DND-41 (cell line): ENCODE results near the gene MXI1.

Source experiments
- EZH2 ChIP-seq: IDR thresholded peaks from 3 replicates; pipeline ENCODE4 v1.6.1; 2012; ENCODE audit warnings: borderline replicate concordance, low read depth, mild to moderate bottlenecking, moderate library complexity, low read length, inconsistent platforms; ENCODE audit not compliant: severe bottlenecking
- TF ChIP-seq, protein P1 (sequence below): IDR thresholded peaks from 2 replicates; pipeline ENCODE4 v1.5.1; 2012; ENCODE audit warnings: borderline replicate concordance, low read length, moderate library complexity, mild to moderate bottlenecking; ENCODE audit not compliant: poor library complexity, severe bottlenecking; ENCODE audit errors: extremely low read depth

DNA sequence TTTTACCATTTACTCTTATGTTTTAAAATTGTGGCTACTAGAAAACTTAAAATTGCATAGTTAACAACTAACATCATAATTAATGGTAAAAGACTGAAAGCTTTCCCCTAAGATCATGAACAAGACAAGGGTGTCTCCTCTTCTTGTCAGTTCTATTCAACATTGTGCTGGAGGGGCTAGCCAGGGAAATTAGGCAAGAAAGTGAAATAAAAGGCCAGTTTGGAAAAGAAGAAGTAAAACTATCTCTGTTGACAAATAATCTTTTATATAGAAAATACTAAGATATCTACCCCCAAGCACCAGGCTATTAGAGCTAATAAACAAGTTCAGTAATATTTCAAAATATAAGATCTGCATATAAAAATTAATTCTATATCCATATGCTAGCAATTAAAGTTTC is 46.9 kb upstream of the MXI1 start:
- TF ChIP-seq, protein P1, sequence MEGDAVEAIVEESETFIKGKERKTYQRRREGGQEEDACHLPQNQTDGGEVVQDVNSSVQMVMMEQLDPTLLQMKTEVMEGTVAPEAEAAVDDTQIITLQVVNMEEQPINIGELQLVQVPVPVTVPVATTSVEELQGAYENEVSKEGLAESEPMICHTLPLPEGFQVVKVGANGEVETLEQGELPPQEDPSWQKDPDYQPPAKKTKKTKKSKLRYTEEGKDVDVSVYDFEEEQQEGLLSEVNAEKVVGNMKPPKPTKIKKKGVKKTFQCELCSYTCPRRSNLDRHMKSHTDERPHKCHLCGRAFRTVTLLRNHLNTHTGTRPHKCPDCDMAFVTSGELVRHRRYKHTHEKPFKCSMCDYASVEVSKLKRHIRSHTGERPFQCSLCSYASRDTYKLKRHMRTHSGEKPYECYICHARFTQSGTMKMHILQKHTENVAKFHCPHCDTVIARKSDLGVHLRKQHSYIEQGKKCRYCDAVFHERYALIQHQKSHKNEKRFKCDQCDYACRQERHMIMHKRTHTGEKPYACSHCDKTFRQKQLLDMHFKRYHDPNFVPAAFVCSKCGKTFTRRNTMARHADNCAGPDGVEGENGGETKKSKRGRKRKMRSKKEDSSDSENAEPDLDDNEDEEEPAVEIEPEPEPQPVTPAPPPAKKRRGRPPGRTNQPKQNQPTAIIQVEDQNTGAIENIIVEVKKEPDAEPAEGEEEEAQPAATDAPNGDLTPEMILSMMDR, result no peak
- TF ChIP-seq EZH2, result no peak
